Retinal pigment epithelial cell (primary cell): ENCODE data around the gene MTMR11.
A peak's percentile ranks its signal among the peaks of the same experiment; 100 is the strongest.
"Not testable (repeated sequence)": the region's sequence is repeated elsewhere in the genome, so short reads cannot be mapped to it uniquely, and the experiment has no call there.

Experiments used
- DNase-seq: peaks from one replicate; pipeline ENCODE4 v3.0.0-alpha.2; 2010; ENCODE audit warnings: low read depth
- H3K4me3 ChIP-seq: 2 replicates; pipeline ENCODE4 v1.5.1; 2011; ENCODE audit warnings: mild to moderate bottlenecking, low read length, control low read depth, moderate library complexity
- TF ChIP-seq, protein P1 (sequence below): conservative IDR thresholded peaks from 2 replicates; pipeline ENCODE4 v1.5.1; 2011; ENCODE audit warnings: low read depth, low read length, control low read depth, inconsistent platforms

The MTMR11 gene

DNA sequence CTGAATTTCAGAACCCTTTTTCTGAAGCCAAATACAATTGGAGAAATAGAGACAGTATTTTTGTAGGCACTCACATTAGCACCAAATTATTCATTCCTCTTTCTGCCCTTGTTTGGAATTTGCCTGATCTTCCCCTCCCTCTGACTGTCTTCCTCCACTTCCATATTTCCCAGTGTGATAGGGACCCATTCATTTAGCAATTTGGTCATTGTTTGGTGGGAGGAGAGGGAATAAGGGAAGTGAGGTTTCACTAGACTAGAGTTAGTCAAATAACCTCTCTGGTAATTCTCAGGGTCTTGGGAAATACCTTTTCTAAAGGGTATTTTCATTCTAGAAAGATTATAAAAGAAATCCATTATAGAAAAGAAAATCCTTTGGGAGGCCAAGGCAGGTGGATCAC lies 31.0 kb upstream of the MTMR11 start:
- TF ChIP-seq, protein P1, sequence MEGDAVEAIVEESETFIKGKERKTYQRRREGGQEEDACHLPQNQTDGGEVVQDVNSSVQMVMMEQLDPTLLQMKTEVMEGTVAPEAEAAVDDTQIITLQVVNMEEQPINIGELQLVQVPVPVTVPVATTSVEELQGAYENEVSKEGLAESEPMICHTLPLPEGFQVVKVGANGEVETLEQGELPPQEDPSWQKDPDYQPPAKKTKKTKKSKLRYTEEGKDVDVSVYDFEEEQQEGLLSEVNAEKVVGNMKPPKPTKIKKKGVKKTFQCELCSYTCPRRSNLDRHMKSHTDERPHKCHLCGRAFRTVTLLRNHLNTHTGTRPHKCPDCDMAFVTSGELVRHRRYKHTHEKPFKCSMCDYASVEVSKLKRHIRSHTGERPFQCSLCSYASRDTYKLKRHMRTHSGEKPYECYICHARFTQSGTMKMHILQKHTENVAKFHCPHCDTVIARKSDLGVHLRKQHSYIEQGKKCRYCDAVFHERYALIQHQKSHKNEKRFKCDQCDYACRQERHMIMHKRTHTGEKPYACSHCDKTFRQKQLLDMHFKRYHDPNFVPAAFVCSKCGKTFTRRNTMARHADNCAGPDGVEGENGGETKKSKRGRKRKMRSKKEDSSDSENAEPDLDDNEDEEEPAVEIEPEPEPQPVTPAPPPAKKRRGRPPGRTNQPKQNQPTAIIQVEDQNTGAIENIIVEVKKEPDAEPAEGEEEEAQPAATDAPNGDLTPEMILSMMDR, result no peak
- DNase-seq, result no peak

DNA sequence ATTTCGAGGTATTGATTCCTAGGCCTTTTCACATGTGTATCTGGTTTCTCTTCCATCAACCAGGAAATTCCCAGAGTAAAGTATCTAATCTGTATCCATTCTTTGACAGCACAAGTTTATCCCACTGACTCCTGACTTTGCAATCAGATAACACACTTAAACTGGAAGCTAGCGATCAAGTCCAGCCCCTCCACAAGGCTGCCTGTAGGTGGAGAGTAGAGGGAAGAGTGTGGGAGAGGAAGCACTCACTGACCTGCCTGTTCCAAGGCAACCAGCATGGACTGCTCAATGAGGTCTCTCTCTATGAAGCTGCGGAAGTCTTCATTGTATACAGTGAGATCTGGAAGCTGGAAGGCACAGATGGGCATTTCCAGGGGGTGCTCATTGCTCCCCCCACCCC lies 30.4 kb upstream of the MTMR11 start:
- TF ChIP-seq, protein P1, result no peak
- no peak overlapping the region for H3K4me3 ChIP-seq
- DNase-seq, result no peak

More for the DNA sequence above, 31.0 kb upstream of the MTMR11 start:
- H3K4me3 ChIP-seq, result no peak overlapping the region

- no peak for DNase-seq
- TF ChIP-seq, protein P1, result no peak
These were observed 29.7 kb upstream of the MTMR11 start for GRCh38 chr1:149966405-149966804.

DNA sequence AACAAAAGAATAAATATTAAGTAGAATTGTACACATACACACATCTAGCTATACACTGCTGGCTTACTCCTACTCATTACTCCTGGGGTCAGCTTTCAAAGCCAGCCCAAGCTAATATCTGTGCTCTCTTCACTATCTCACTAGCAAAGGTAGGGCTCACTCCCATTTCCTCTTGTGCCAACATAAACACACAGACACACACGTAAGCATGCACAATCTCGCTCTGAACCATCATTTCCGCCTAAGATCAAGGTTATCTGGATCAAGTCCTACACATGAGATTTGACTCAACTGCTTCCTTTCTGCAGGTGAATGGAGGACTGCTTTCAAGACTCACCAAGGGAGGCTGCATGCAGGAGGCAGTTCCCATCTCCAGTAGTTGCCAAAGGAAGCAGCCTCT lies 28.8 kb upstream of the MTMR11 start:
- TF ChIP-seq, protein P1, result no peak
- no peak for DNase-seq
- no peak overlapping the region for H3K4me3 ChIP-seq

More at GRCh38 chr1:149966405-149966804, 29.7 kb upstream of the MTMR11 start:
- H3K4me3 ChIP-seq, result no peak overlapping the region

DNA sequence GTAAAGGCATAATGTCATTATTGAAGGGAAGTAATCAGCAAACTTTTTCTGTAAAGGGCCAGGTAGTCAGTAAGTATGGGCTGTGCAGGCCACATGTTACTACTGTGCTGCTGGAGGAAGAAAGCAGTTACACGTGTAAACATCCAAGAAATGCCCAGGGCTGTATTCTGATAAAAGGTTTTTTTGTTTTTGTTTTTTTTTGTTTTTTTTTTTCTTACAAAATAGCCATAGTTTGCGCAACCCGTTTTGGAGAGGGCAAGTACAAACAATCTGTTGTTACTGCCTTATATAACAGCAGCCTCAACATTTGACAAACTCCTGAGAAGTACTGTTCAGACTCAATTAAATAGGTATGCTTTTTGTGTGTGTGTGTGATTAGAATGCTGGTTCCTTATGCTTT lies 26.7 kb upstream of the MTMR11 start:
- TF ChIP-seq, protein P1, result no peak
- H3K4me3 ChIP-seq, result no peak overlapping the region
- DNase-seq, result no peak

- no peak for DNase-seq
- no peak overlapping the region for H3K4me3 ChIP-seq
- TF ChIP-seq, protein P1, result no peak
These were observed 26.1 kb upstream of the MTMR11 start for GRCh38 chr1:149962736-149963135.

- no peak for DNase-seq
- H3K4me3 ChIP-seq, result no peak overlapping the region
- TF ChIP-seq, protein P1, result peak; percentile 65
These were observed 25.5 kb upstream of the MTMR11 start for GRCh38 chr1:149962039-149962647.

GRCh38 chr1:149957548-149957947 lies 20.9 kb upstream of the MTMR11 start:
- not testable (repeated sequence) for DNase-seq, H3K4me3 ChIP-seq
